SK-N-SH (cell line): Measurements from ENCODE around the gene MAML3. TPM values are rescaled to one million over a fixed set of nuclear protein-coding genes. Genes with fewer than 3 reads are reported as not detected.

ENCODE experiments used
- CTCF ChIA-PET: fragments of 300-600, 350-600 bp; formaldehyde crosslinking; extraction: SDS; loops from one replicate; lab custom pipeline; 2021; lab: Yijun Ruan, JAX
- POLR2A ChIA-PET: fragments of 350-600 bp; sonication (Branson Sonifier 250); formaldehyde crosslinking; extraction: SDS; loops from one replicate; lab custom pipeline; 2020; ENCODE audit warnings: antibody characterized with exemption, inconsistent platforms; lab: Yijun Ruan, JAX
- DNase-seq: peaks from one replicate; pipeline ENCODE4 v3.0.0; 2012
- H2AFZ ChIP-seq: fragments of 200-600 bp; sonication (generic); 2 replicates; pipeline ENCODE4 v1.8.1; 2016; ENCODE audit warnings: antibody characterized with exemption, mild to moderate bottlenecking, low read depth
- H3F3A ChIP-seq: fragments of 200-600 bp; sonication (generic); replicated peaks from 2 replicates; pipeline ENCODE3; 2016; ENCODE audit warnings: antibody characterized with exemption, mild to moderate bottlenecking; ENCODE audit not compliant: insufficient read depth
- H3K27ac ChIP-seq, 2 experiments: fragments of 200-500 bp in 1 of 2; fragments of 200-600 bp in 1 of 2; sonication (Bioruptor generic) in 1 of 2; sonication (generic), shearing (Covaris generic) in 1 of 2; 2 replicates each; pipeline versions ENCODE4 v1.5.1 to v1.6.1; 2014 to 2016; ENCODE audit warnings: low read depth in 2 of 2, inconsistent platforms in 1 of 2, low read length in 1 of 2, mild to moderate bottlenecking in 1 of 2, mixed read lengths in 1 of 2
- H3K27me3 ChIP-seq: fragments of 200-600 bp; sonication (generic), shearing (Covaris generic); 2 replicates; pipeline ENCODE4 v1.6.1; 2016; ENCODE audit warnings: mixed run types; ENCODE audit not compliant: insufficient read depth
- H3K36me3 ChIP-seq, 2 experiments: fragments of 200-500 bp in 1 of 2; fragments of 200-600 bp in 1 of 2; sonication (Bioruptor generic) in 1 of 2; sonication (generic) in 1 of 2; replicated peaks in 1 of 2; 2 replicates each; pipeline versions ENCODE3 to v1.5.1; 2014 to 2016; ENCODE audit warnings: low read length in 1 of 2, mild to moderate bottlenecking in 1 of 2; ENCODE audit not compliant: insufficient read depth in 2 of 2, control insufficient read depth in 1 of 2
- H3K4me1 ChIP-seq, 2 experiments: fragments of 200-500 bp in 1 of 2; fragments of 200-600 bp in 1 of 2; sonication (Bioruptor generic) in 1 of 2; sonication (generic), shearing (Covaris generic) in 1 of 2; 2 replicates each; pipeline versions ENCODE4 v1.5.1 to v1.6.1; 2014 to 2016; ENCODE audit warnings: low read depth in 1 of 2, low read length in 1 of 2, mixed run types in 1 of 2; ENCODE audit not compliant: insufficient read depth in 2 of 2, control insufficient read depth in 1 of 2
- H3K4me2 ChIP-seq: fragments of 200-600 bp; sonication (generic), shearing (Covaris generic); 2 replicates; pipeline ENCODE4 v1.6.1; 2017; ENCODE audit warnings: mixed run types
- H3K4me3 ChIP-seq, 2 experiments: fragments of 200-500 bp in 1 of 2; fragments of 200-600 bp in 1 of 2; sonication (Bioruptor generic) in 1 of 2; sonication (generic), shearing (Covaris generic) in 1 of 2; 2 replicates each; pipeline versions ENCODE4 v1.5.1 to v1.8.1; 2014 to 2016; ENCODE audit warnings: low read depth in 2 of 2, inconsistent platforms in 1 of 2, low read length in 1 of 2, mild to moderate bottlenecking in 1 of 2, mixed read lengths in 1 of 2, moderate library complexity in 1 of 2
- H3K79me2 ChIP-seq: fragments of 200-600 bp; sonication (generic); 2 replicates; pipeline ENCODE4 v1.8.1; 2017; ENCODE audit warnings: mild to moderate bottlenecking; ENCODE audit not compliant: insufficient read depth
- H3K9ac ChIP-seq: fragments of 200-600 bp; sonication (generic); 2 replicates; pipeline ENCODE4 v1.6.1; 2017; ENCODE audit warnings: mixed run types
- H3K9me2 ChIP-seq: fragments of 200-600 bp; sonication (generic); 2 replicates; pipeline ENCODE4 v1.6.1; 2017; ENCODE audit warnings: mixed run types
- H3K9me3 ChIP-seq: fragments of 200-600 bp; sonication (generic); 2 replicates; pipeline ENCODE4 v1.6.1; 2017; ENCODE audit warnings: mixed run types, mild to moderate bottlenecking, moderate library complexity
- H4K20me1 ChIP-seq: fragments of 200-600 bp; sonication (generic); 2 replicates; pipeline ENCODE4 v1.6.1; 2017; ENCODE audit warnings: mild to moderate bottlenecking, mixed run types; ENCODE audit not compliant: insufficient read depth
- ELF1 ChIP-seq: IDR thresholded peaks from 2 replicates; pipeline ENCODE4 v1.4.0; 2012
- EP300 ChIP-seq, 2 experiments: IDR thresholded peaks; 2 replicates each; pipeline versions ENCODE4 v1.4.0 to v1.6.1; 2012; ENCODE audit warnings: borderline replicate concordance in 1 of 2, low read depth in 1 of 2, low read length in 1 of 2
- EZH2phosphoT487 ChIP-seq: fragments of 200-600 bp; sonication (generic); IDR thresholded peaks from 2 replicates; pipeline ENCODE4 v1.6.1; 2017; ENCODE audit warnings: low read depth, mixed run types, mild to moderate bottlenecking, antibody characterized with exemption, moderate library complexity, borderline replicate concordance
- FOXJ3 ChIP-seq: sonication (generic); formaldehyde crosslinking; IDR thresholded peaks from 2 replicates; pipeline ENCODE4 v1.5.1; 2020; ENCODE audit warnings: mild to moderate bottlenecking, missing genetic modification reagents
- FOXM1 ChIP-seq: IDR thresholded peaks from 2 replicates; pipeline ENCODE4 v1.4.0; 2012; ENCODE audit warnings: low read depth, mild to moderate bottlenecking
- GABPA ChIP-seq: IDR thresholded peaks from 2 replicates; pipeline ENCODE4 v1.4.0; 2012; ENCODE audit warnings: low read depth, mild to moderate bottlenecking
- GATA2 ChIP-seq: sonication (generic); formaldehyde crosslinking; IDR thresholded peaks from 2 replicates; pipeline ENCODE4 v1.5.0; 2020; ENCODE audit warnings: mild to moderate bottlenecking, missing genetic modification reagents
- JUND ChIP-seq: IDR thresholded peaks from 2 replicates; pipeline ENCODE4 v1.4.0; 2012
- MAX ChIP-seq: IDR thresholded peaks from 2 replicates; pipeline ENCODE4 v1.4.0; 2012; ENCODE audit warnings: low read depth
- MEF2A ChIP-seq: IDR thresholded peaks from 2 replicates; pipeline ENCODE4 v1.4.0; 2012; ENCODE audit warnings: low read depth, borderline replicate concordance
- MXI1 ChIP-seq: IDR thresholded peaks from 2 replicates; pipeline ENCODE4 v1.6.1; 2012; ENCODE audit warnings: mild to moderate bottlenecking, low read depth, low read length, improper control_type of control experiment
- NRF1 ChIP-seq: IDR thresholded peaks from 2 replicates; pipeline ENCODE4 v1.6.1; 2012; ENCODE audit warnings: low read depth, mild to moderate bottlenecking, low read length
- PBX3 ChIP-seq: IDR thresholded peaks from 2 replicates; pipeline ENCODE4; 2012
- POLR2AphosphoS5 ChIP-seq: IDR thresholded peaks from 2 replicates; pipeline ENCODE4 v1.6.1; 2012; ENCODE audit warnings: low read depth, low read length
- RCOR1 ChIP-seq: fragments of 150-350 bp; IDR thresholded peaks from 2 replicates; pipeline ENCODE4 v1.6.1; 2017; ENCODE audit warnings: antibody characterized with exemption, low read length
- RFX5 ChIP-seq: IDR thresholded peaks from 2 replicates; pipeline ENCODE4 v1.6.1; 2012; ENCODE audit warnings: mild to moderate bottlenecking, improper control_type of control experiment, low read length
- TAF1 ChIP-seq: IDR thresholded peaks from 2 replicates; pipeline ENCODE4 v1.6.1; 2012; ENCODE audit warnings: low read depth, mild to moderate bottlenecking, low read length, moderate library complexity, borderline replicate concordance
- TCF12 ChIP-seq: IDR thresholded peaks from 2 replicates; pipeline ENCODE4 v1.4.0; 2012
- WGBS: methylation state at CpG from one replicate; pipeline ENCODE4 v1.1.6; 2017; ENCODE audit warnings: low lambda C conversion rate; 5-methylcytosine and 5-hydroxymethylcytosine counted together
- polyA plus RNA-seq, 3 experiments: library from polyadenylated mRNA; depleted of rRNA; stranded (reverse); fragments of >200 nt; gene quantifications; 2 replicates each; pipeline ENCODE4 v1.2.3, GENCODE V29; 2012
- TF ChIP-seq, protein P1 (sequence below): IDR thresholded peaks from 2 replicates; pipeline ENCODE4 v1.4.0; 2012; ENCODE audit warnings: low read depth, borderline replicate concordance
- TF ChIP-seq, protein P2 (sequence below): IDR thresholded peaks from 2 replicates; pipeline ENCODE4 v1.6.1; 2012; ENCODE audit warnings: mild to moderate bottlenecking, low read depth, low read length, moderate library complexity

The MAML3 gene
- polyA plus RNA-seq, 1 of the 3 experiments (the other 2 are of a cell fraction), result 5.3 TPM

DNA sequence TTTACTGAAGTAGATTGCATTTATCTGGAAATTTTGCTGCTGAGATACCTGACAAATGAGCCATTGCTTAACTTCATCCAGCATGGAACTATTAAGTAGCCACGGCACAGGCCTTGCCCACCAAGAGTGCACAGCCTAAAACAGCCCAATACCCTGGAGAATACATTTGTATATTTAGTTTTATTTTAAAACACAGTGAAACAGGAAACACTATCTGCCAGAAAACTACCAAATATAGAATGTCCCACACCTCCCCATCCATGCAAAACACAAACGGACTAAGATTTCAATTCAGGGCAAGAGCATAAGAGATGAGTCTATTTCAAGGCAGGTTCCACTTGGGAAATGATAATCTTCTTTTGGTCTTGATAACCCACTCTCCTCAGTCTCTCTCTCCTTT is 57.1 kb downstream of the MAML3 start (continued):
- TF ChIP-seq, protein P1, sequence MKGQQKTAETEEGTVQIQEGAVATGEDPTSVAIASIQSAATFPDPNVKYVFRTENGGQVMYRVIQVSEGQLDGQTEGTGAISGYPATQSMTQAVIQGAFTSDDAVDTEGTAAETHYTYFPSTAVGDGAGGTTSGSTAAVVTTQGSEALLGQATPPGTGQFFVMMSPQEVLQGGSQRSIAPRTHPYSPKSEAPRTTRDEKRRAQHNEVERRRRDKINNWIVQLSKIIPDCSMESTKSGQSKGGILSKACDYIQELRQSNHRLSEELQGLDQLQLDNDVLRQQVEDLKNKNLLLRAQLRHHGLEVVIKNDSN, result no peak

DNA sequence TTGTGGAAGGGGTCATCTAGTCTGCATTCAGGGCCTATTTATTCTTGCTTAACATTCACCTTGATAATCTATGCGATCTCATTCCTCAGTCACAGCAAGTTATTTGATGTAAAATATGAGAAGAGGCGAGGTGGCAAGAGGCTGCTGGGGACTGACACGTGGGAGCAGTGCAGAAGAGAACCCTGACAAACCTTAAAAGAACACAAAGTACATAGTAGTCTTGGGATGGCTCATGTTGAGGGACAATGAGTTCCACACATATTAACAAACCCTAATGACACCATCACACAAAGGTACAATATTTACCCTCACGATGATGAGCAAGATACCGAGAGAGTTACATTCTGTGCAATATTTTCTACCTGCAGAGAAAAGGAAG is 57.5 kb downstream of the MAML3 start:
- DNase-seq, result no peak
- no peaks in the 10 kb centered on the region for H3K36me3 ChIP-seq
- 0 out of 2 replicates have a peak, but pooled peaks cover 8% of the 10 kb centered on the region for H3K79me2 ChIP-seq
- H3F3A ChIP-seq, result peaks cover 38% of the 10 kb centered on the region
- peak overlapping the region; percentile 59 for H3K4me2 ChIP-seq
- no peak overlapping the region for H3K4me3 ChIP-seq
- H3K9me2 ChIP-seq, result no peaks in the 10 kb centered on the region
- H3K9ac ChIP-seq, result peak overlapping the region; percentile 60; the same call in 1 of the 2 replicates
- 66% methylated on average over 5 of the region's 5 CpGs for WGBS
- no peak for TF ChIP-seq GABPA
- TF ChIP-seq RCOR1, result no peak
- no peak for TF ChIP-seq FOXJ3 (CRISPR knock-in tag)
- TF ChIP-seq TCF12, result no peak
- TF ChIP-seq MXI1, result no peak
- no peak for TF ChIP-seq EZH2phosphoT487
- TF ChIP-seq ELF1, result no peak
- no peak for TF ChIP-seq NRF1
- TF ChIP-seq, all 33 proteins: peak for 0
- no peaks in the 10 kb centered on the region for H3K9me3 ChIP-seq
- no peak overlapping the region for H2AFZ ChIP-seq
- no peaks in the 10 kb centered on the region for H3K27me3 ChIP-seq
- CTCF ChIA-PET, result interaction anchor here (0.9 to 1.2 kb wide), 2 partner anchors 9 to 264 kb away, joined by 3 read pairs; no protein-coding TSS in a partner anchor
- peak overlapping the region; percentile 97 for H3K27ac ChIP-seq
- peaks cover 68 to 69% of the 10 kb centered on the region in 2 experiments for H3K4me1 ChIP-seq
- POLR2A ChIA-PET, result no interaction called here
- H4K20me1 ChIP-seq, result no peaks in the 10 kb centered on the region

GRCh38 chr4:140095694-140096482 is 58.1 kb downstream of the MAML3 start:
- Histone ChIP-seq H3K9me3 (no peaks in the 10 kb centered on the region), H3F3A (peaks cover 38% of the 10 kb centered on the region), H3K9ac (peak overlapping the region; percentile 60), H2AFZ (peak overlapping the region; percentile 2; the same call in 1 of the 2 replicates), H3K27me3 (no peaks in the 10 kb centered on the region), H3K4me3 (peak overlapping the region; percentile 1 to 25; a peak in 3 of 4 replicates), H3K4me2 (peak overlapping the region; percentile 59), H3K79me2 (0 out of 2 replicates have a peak, but pooled peaks cover 10% of the 10 kb centered on the region), H4K20me1 (no peaks in the 10 kb centered on the region), H3K36me3 (no peaks in the 10 kb centered on the region), H3K9me2 (no peaks in the 10 kb centered on the region), H3K4me1 (peaks cover 69 to 74% of the 10 kb centered on the region in 2 experiments), H3K27ac (peak overlapping the region; percentile 97)
- 13% methylated on average over 9 of the region's 9 CpGs for WGBS
- DNase-seq, result peak; percentile 37
- ChIA-PET POLR2A (no interaction called here), CTCF (interaction anchor here (0.7 to 1.5 kb wide), 5 partner anchors 10 to 264 kb away, joined by 3 to 4 read pairs (median 3); no protein-coding TSS in a partner anchor)
- TF ChIP-seq POLR2AphosphoS5, result peak; percentile 46
- TF ChIP-seq MXI1, result no peak
- TF ChIP-seq GABPA, result peak; percentile 56
- TF ChIP-seq TAF1, result 0 out of 2 replicates have a peak, but pooled peaks have one; percentile 28
- TF ChIP-seq, protein P2, sequence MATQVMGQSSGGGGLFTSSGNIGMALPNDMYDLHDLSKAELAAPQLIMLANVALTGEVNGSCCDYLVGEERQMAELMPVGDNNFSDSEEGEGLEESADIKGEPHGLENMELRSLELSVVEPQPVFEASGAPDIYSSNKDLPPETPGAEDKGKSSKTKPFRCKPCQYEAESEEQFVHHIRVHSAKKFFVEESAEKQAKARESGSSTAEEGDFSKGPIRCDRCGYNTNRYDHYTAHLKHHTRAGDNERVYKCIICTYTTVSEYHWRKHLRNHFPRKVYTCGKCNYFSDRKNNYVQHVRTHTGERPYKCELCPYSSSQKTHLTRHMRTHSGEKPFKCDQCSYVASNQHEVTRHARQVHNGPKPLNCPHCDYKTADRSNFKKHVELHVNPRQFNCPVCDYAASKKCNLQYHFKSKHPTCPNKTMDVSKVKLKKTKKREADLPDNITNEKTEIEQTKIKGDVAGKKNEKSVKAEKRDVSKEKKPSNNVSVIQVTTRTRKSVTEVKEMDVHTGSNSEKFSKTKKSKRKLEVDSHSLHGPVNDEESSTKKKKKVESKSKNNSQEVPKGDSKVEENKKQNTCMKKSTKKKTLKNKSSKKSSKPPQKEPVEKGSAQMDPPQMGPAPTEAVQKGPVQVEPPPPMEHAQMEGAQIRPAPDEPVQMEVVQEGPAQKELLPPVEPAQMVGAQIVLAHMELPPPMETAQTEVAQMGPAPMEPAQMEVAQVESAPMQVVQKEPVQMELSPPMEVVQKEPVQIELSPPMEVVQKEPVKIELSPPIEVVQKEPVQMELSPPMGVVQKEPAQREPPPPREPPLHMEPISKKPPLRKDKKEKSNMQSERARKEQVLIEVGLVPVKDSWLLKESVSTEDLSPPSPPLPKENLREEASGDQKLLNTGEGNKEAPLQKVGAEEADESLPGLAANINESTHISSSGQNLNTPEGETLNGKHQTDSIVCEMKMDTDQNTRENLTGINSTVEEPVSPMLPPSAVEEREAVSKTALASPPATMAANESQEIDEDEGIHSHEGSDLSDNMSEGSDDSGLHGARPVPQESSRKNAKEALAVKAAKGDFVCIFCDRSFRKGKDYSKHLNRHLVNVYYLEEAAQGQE, result no peak
- peak; percentile 83 for TF ChIP-seq TCF12
- TF ChIP-seq MAX, result peak; percentile 80
- TF ChIP-seq PBX3, result peak; percentile 97
- no peak for TF ChIP-seq RFX5
- peak in 1 of 2 experiments; percentile 67; a peak in 1 of 4 replicates for TF ChIP-seq EP300 (IDR thresholded peaks at IDR 0.05; ENCODE audit: borderline replicate concordance in 1 of 2, low read depth in 1 of 2, low read length in 1 of 2)
- no peak for TF ChIP-seq FOXM1
- TF ChIP-seq GATA2 (CRISPR knock-in tag), result no peak
- TF ChIP-seq JUND, result peak; percentile 92
- no peak for TF ChIP-seq MEF2A
